ENCODE results near the gene EDAR. TPM values are rescaled to one million over a fixed set of nuclear protein-coding genes. Genes with fewer than 3 reads are reported as not detected.

The EDAR gene
- total RNA-seq, 1 donor from 2014 or later, result not detected

- DNase-seq (ENCODE audit: low spot score), result no peak
These were observed 78.3 kb downstream of the EDAR start for GRCh38 chr2:108910541-108911396.

- no peak for DNase-seq (ENCODE audit: low spot score)
These were observed 79.0 kb downstream of the EDAR start for GRCh38 chr2:108910011-108910431.

GRCh38 chr2:108909275-108909823 lies 79.7 kb downstream of the EDAR start:
- no peak for DNase-seq (ENCODE audit: low spot score)

GRCh38 chr2:108908713-108909070 lies 80.3 kb downstream of the EDAR start:
- DNase-seq (ENCODE audit: low spot score), result no peak

- DNase-seq (ENCODE audit: low spot score), result no peak
These were observed 81.0 kb downstream of the EDAR start for GRCh38 chr2:108907822-108908712.

GRCh38 chr2:108906403-108907077 lies 82.5 kb downstream of the EDAR start:
- DNase-seq (ENCODE audit: low spot score), result peak; percentile 84

- DNase-seq (ENCODE audit: low spot score), result no peak
These were observed 83.1 kb downstream of the EDAR start for GRCh38 chr2:108905906-108906305.

GRCh38 chr2:108905176-108905575 lies 83.8 kb downstream of the EDAR start:
- DNase-seq (ENCODE audit: low spot score), result no peak

GRCh38 chr2:108904680-108905079 lies 84.3 kb downstream of the EDAR start:
- DNase-seq (ENCODE audit: low spot score), result no peak

GRCh38 chr2:108898315-108899082 lies 90.5 kb downstream of the EDAR start:
- DNase-seq (ENCODE audit: low spot score), result no peak

GRCh38 chr2:108896741-108897140 lies 92.3 kb downstream of the EDAR start:
- no peak for DNase-seq (ENCODE audit: low spot score)

GRCh38 chr2:108895188-108895587 lies 93.8 kb downstream of the EDAR start:
- DNase-seq (ENCODE audit: low spot score), result no peak

GRCh38 chr2:108894766-108895165 lies 94.3 kb downstream of the EDAR start:
- DNase-seq (ENCODE audit: low spot score), result no peak

GRCh38 chr2:108893277-108893676 lies 95.7 kb downstream of the EDAR start:
- no peak for DNase-seq (ENCODE audit: low spot score)

GRCh38 chr2:108889907-108890306 lies 99.1 kb downstream of the EDAR start:
- no peak for DNase-seq (ENCODE audit: low spot score)

- no peak for DNase-seq (ENCODE audit: low spot score)
These were observed 104.4 kb downstream of the EDAR start for GRCh38 chr2:108884619-108885018.

- DNase-seq (ENCODE audit: low spot score), result no peak
These were observed 110.7 kb downstream of the EDAR start for GRCh38 chr2:108878276-108878675.

- no peak for DNase-seq (ENCODE audit: low spot score)
These were observed 111.5 kb downstream of the EDAR start for GRCh38 chr2:108877506-108877905.

- no peak for DNase-seq (ENCODE audit: low spot score)
These were observed 118.9 kb downstream of the EDAR start for GRCh38 chr2:108870069-108870644.

- DNase-seq (ENCODE audit: low spot score), result no peak
These were observed 119.5 kb downstream of the EDAR start for GRCh38 chr2:108869542-108869941.

Measured in mesenteric fat pad (tissue), 1 donor.